ENCODE results near the gene EP300.

EP300 gene

GRCh38 chr22:41197038-41197972, 104.9 kb downstream of the EP300 start:
- Mint-ChIP-seq H3K27me3 (ENCODE audit: low read depth) (peaks cover 39% of the 10 kb centered on the region), H3K4me3 (peak overlapping the region; percentile 87), H3K27ac (peak overlapping the region; percentile 44), H3K4me1 (ENCODE audit: low read depth) (peaks cover 8% of the 10 kb centered on the region), H3K9me3 (no peaks in the 10 kb centered on the region), H3K36me3 (ENCODE audit: low read depth) (no peaks in the 10 kb centered on the region)

DNA sequence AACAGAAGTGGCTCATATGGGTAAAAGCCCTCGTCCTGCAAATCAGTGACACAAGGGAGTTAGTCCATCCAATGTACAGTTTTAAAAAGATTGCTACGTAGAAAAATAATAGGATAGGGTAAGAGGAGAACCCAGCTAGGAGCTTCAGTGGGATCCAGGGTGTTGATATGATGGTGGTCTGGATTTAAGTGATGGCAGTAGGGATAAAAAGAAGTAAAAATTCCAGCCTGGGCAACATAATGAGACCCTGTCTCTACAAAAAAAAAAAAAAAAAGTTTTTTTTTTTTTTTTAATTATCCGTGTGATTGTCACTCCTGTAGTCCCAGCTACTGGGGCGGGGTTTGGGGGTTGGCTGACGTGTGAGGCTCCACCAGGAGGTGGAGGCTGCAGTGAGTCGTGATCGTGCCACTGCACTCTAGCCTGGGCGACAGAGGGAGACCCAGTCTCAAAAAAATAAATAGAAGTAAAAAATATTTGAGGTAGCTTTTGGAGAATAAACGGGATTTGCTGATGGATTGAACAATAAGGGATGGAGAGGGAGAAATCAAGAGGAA, 105.7 kb downstream of the EP300 start:
- Mint-ChIP-seq H3K27ac (peak overlapping the region; percentile 44), H3K27me3 (ENCODE audit: low read depth) (peaks cover 38% of the 10 kb centered on the region), H3K9me3 (no peaks in the 10 kb centered on the region), H3K4me3 (peak overlapping the region; percentile 87), H3K4me1 (ENCODE audit: low read depth) (peaks cover 8% of the 10 kb centered on the region), H3K36me3 (ENCODE audit: low read depth) (no peaks in the 10 kb centered on the region)

- H3K27me3 Mint-ChIP-seq (ENCODE audit: low read depth): peaks cover 36% of the 10 kb centered on the region
These were observed 108.7 kb downstream of the EP300 start for GRCh38 chr22:41201141-41201540.

GRCh38 chr22:41203118-41203517, 110.7 kb downstream of the EP300 start:
- Mint-ChIP-seq H3K4me1 (ENCODE audit: low read depth) (peaks cover 25% of the 10 kb centered on the region), H3K27ac (no peak overlapping the region), H3K9me3 (no peaks in the 10 kb centered on the region), H3K36me3 (ENCODE audit: low read depth) (peaks cover 3% of the 10 kb centered on the region), H3K27me3 (ENCODE audit: low read depth) (peaks cover 25% of the 10 kb centered on the region), H3K4me3 (no peak overlapping the region)

More at GRCh38 chr22:41201141-41201540, 108.7 kb downstream of the EP300 start:
- Mint-ChIP-seq H3K36me3 (ENCODE audit: low read depth) (peaks cover 1% of the 10 kb centered on the region), H3K9me3 (no peaks in the 10 kb centered on the region), H3K4me3 (no peak overlapping the region), H3K4me1 (ENCODE audit: low read depth) (peaks cover 22% of the 10 kb centered on the region), H3K27ac (no peak overlapping the region)

GRCh38 chr22:41204066-41204465, 111.7 kb downstream of the EP300 start:
- peak overlapping the region; percentile 76 for H3K4me3 Mint-ChIP-seq

DNA sequence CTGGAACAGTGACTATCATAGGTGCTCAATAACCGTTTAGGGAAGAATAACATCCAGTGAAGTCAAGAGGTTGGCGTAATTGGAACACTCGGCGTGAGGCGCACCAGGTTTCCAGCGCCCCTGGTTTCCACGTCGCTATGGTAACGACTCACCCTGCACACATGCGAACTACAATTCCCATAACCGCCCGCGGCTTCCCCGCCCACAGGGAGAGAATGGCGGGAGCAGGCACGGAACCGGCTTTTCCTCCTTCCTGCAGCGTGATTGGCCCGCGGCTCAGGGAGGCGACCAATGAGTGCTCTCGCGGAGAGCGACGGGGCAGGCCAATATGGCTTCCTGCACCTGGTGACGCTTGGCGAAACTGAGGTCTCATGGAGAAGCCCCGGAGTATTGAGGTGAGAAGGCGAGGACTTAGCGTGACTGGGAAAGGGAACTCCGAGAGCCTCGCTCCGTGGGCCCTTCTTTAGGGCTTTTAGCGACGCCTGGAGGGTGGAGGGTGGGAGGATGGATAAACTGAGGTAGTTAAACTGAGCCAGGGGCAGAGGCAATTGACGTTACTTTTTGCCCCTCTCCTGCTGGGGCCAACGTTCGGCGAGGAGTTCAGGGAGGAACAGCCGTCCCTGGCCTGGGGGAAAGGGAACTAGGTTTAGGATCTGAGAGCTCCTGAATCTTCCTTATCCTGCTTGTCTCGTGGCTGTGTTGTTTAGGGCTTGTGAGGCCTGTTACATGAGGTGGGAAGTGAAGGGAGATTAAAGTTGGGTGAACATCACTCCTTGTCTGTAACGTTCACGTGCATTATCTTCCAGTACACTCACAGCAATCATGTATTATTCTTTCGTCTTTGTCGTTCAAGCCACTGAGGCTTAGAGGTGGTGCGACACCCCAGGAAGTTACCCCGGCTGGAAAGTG, 112.9 kb downstream of the EP300 start, which contains the start of gene L3MBTL2:
Gene L3MBTL2, plus strand, starts transcription at position 321 of the 909 bp plus-strand sequence. Its CDS starts 51 bp downstream, at position 372.
- H3K27ac Mint-ChIP-seq: peak within 1 kb of the TSS; percentile 88
- peaks cover 26% of the 10 kb centered on the region for H3K4me1 Mint-ChIP-seq (ENCODE audit: low read depth)
- peaks cover 11% of the 10 kb centered on the region for H3K36me3 Mint-ChIP-seq (ENCODE audit: low read depth)
- peaks cover 13% of the 10 kb centered on the region for H3K27me3 Mint-ChIP-seq (ENCODE audit: low read depth)
- H3K4me3 Mint-ChIP-seq: peak within 1 kb of the TSS; percentile 95
- H3K9me3 Mint-ChIP-seq: no peaks in the 10 kb centered on the region

More at GRCh38 chr22:41204066-41204465, 111.7 kb downstream of the EP300 start:
- Mint-ChIP-seq H3K27ac (peak overlapping the region; percentile 72), H3K4me1 (ENCODE audit: low read depth) (peaks cover 23% of the 10 kb centered on the region), H3K9me3 (no peaks in the 10 kb centered on the region), H3K27me3 (ENCODE audit: low read depth) (peaks cover 20% of the 10 kb centered on the region), H3K36me3 (ENCODE audit: low read depth) (peaks cover 6% of the 10 kb centered on the region)

DNA sequence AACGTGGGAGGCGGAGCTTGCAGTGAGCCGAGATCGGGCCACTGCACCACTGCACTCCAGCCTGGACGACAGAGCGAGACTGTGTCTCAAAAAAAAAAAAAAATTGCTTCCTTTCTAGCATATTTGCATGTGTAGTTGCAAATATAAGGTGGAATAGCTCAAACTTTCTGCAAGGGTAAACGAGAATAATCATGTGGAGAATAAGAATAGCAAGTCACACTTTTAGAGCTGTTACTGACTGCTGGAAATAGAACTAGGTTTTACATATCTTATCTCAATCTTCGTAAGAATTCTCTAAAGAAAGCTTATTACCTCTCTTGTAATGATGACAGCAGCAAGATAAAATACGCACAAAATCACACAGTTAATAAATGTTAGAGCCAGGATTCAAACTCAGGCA, 114.3 kb downstream of the EP300 start:
- Mint-ChIP-seq H3K9me3 (no peaks in the 10 kb centered on the region), H3K27me3 (ENCODE audit: low read depth) (peaks cover 8% of the 10 kb centered on the region), H3K27ac (no peak overlapping the region), H3K4me1 (ENCODE audit: low read depth) (peaks cover 26% of the 10 kb centered on the region), H3K4me3 (peak overlapping the region; percentile 53), H3K36me3 (ENCODE audit: low read depth) (peaks cover 11% of the 10 kb centered on the region)

DNA sequence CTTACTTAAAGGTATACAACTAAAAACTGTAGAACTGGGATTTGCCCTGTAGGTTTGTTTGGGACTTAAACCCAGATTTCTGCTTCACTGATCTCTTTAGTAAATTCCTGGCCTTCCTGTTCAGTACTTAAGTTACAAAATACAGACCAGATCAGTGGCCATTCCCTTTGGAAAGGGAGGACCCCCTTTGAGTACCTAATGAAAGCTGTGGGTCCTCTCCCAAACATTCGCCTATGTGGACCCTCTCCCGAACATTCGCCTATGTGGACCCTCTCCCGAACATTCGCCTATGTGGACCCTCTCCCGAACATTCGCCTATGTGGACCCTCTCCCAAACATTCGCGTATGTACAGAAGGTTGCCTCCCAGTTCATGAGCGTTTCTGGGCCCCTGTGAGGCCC, 123.0 kb downstream of the EP300 start:
- Mint-ChIP-seq H3K27me3 (ENCODE audit: low read depth) (no peaks in the 10 kb centered on the region), H3K36me3 (ENCODE audit: low read depth) (peaks cover 41% of the 10 kb centered on the region), H3K9me3 (no peaks in the 10 kb centered on the region), H3K4me1 (ENCODE audit: low read depth) (peaks cover 30% of the 10 kb centered on the region), H3K27ac (peak overlapping the region; percentile 81), H3K4me3 (peak overlapping the region; percentile 35)

GRCh38 chr22:41215926-41216325, 123.5 kb downstream of the EP300 start:
- peak overlapping the region; percentile 81 for H3K27ac Mint-ChIP-seq
- H3K9me3 Mint-ChIP-seq: no peaks in the 10 kb centered on the region
- peaks cover 41% of the 10 kb centered on the region for H3K36me3 Mint-ChIP-seq (ENCODE audit: low read depth)
- H3K27me3 Mint-ChIP-seq (ENCODE audit: low read depth): no peaks in the 10 kb centered on the region
- H3K4me1 Mint-ChIP-seq (ENCODE audit: low read depth): peaks cover 30% of the 10 kb centered on the region
- peak overlapping the region; percentile 63 for H3K4me3 Mint-ChIP-seq

GRCh38 chr22:41216984-41217383, 124.6 kb downstream of the EP300 start:
- H3K4me3 Mint-ChIP-seq: peak overlapping the region; percentile 63
- H3K4me1 Mint-ChIP-seq (ENCODE audit: low read depth): peaks cover 30% of the 10 kb centered on the region
- H3K9me3 Mint-ChIP-seq: no peaks in the 10 kb centered on the region
- no peaks in the 10 kb centered on the region for H3K27me3 Mint-ChIP-seq (ENCODE audit: low read depth)
- peak overlapping the region; percentile 93 for H3K27ac Mint-ChIP-seq
- H3K36me3 Mint-ChIP-seq (ENCODE audit: low read depth): peaks cover 44% of the 10 kb centered on the region

GRCh38 chr22:41217553-41218157, 125.3 kb downstream of the EP300 start:
- Mint-ChIP-seq H3K4me3 (peak overlapping the region; percentile 63), H3K4me1 (ENCODE audit: low read depth) (peaks cover 30% of the 10 kb centered on the region), H3K9me3 (no peaks in the 10 kb centered on the region), H3K27me3 (ENCODE audit: low read depth) (no peaks in the 10 kb centered on the region), H3K36me3 (ENCODE audit: low read depth) (peaks cover 42% of the 10 kb centered on the region), H3K27ac (peak overlapping the region; percentile 93)

GRCh38 chr22:41222846-41223507, 130.6 kb downstream of the EP300 start:
- Mint-ChIP-seq H3K36me3 (ENCODE audit: low read depth) (peaks cover 20% of the 10 kb centered on the region), H3K4me3 (no peak overlapping the region), H3K4me1 (ENCODE audit: low read depth) (peaks cover 6% of the 10 kb centered on the region), H3K9me3 (no peaks in the 10 kb centered on the region), H3K27ac (no peak overlapping the region), H3K27me3 (ENCODE audit: low read depth) (no peaks in the 10 kb centered on the region)

DNA sequence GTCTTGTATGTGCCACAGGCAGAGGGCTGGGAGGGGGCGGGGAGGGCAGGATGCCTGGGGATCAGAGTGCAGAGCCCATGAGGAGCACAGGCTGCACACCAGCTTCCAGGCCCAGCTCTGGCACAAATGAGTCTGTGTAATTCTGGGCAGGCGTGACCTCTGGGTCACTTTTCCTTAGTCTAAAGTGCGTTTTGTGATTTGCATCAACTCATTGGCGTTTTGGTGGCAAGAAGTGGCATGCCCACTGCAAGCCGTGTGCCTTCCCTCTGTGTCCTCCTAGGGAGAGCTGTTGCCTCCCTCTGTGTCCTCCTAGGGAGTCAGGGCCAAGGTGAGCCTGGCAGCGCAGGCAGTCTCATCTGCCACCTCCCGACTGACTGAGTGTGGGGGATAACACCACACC, 131.1 kb downstream of the EP300 start:
- no peak overlapping the region for H3K27ac Mint-ChIP-seq
- H3K36me3 Mint-ChIP-seq (ENCODE audit: low read depth): peaks cover 19% of the 10 kb centered on the region
- no peaks in the 10 kb centered on the region for H3K9me3 Mint-ChIP-seq
- H3K4me3 Mint-ChIP-seq: no peak overlapping the region
- H3K4me1 Mint-ChIP-seq (ENCODE audit: low read depth): peaks cover 5% of the 10 kb centered on the region
- H3K27me3 Mint-ChIP-seq (ENCODE audit: low read depth): no peaks in the 10 kb centered on the region

All from T-helper 1 cell treated with Interleukin-12 subunit alpha and Interleukin-12 subunit beta and Interleukin-4 antibody, amounts not matched to agents 30 μg/mL and 1 μg/mL, for 36 hours (primary cell).